IPS-NIHi7 (cell line): Measurements from ENCODE around the gene TMEM127.
"Not testable (repeated sequence)": the region's sequence is repeated elsewhere in the genome, so short reads cannot be mapped to it uniquely, and the experiment has no call there.

ENCODE experiments used
- DNase-seq: peaks from one replicate; pipeline ENCODE4 v3.0.0; 2012; ENCODE audit warnings: mixed read lengths; ENCODE audit errors: extremely low spot score

TMEM127 gene

DNA sequence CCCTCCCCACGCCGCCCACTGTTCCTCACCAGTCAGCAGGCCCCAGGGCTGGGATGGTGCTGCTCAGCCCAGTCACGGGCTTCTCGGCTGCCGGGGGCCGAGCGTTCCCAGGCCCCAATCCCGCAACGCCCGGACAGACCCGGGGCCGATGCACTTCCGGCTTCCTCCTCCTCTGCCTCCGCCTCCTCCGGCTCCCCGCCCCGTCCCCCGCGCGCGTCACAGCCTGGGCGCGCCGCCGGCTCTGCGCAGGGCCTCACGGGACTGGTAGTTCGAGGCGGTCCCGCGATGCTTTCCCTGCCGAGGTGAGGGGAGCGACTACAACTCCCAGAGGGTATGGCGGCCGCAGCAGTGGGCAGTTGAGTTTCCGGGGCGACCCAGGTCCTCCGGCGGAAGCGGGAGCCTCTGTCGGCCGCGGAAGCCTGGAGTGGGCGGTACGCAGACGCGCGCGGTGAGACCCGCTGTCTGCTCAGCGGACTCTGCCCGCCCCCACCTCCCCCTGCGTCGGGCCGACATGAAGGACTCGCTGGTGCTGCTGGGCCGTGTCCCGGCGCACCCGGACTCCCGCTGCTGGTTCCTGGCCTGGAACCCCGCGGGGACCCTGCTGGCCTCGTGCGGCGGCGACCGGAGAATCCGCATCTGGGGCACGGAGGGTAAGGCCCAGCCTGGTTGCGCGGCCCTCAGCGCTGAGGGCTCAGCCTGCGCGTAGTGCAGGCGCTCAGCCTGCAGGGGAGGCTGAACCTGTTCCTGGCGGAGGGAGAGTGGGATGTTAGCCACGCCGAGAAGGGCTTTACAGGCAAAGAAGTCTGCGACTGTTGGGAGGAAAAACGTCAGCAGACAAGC, at the start of gene TMEM127, which contains the start of gene CIAO1:
Gene TMEM127, minus strand, starts transcription at position 158 of the 840 bp plus-strand sequence. CDS start 616 bp downstream, outside the sequence.
Gene CIAO1, plus strand, starts transcription at position 386 of the 840 bp plus-strand sequence. Its CDS starts 126 bp downstream, at position 512.
- DNase-seq, result peak; percentile 98

GRCh38 chr2:96315005-96315399, 49.2 kb upstream of the TMEM127 start:
- DNase-seq, result no peak

- no peak for DNase-seq
Observed at GRCh38 chr2:96308248-96308647, 42.5 kb upstream of the TMEM127 start.

GRCh38 chr2:96306370-96306769, 40.6 kb upstream of the TMEM127 start:
- DNase-seq, result no peak

- no peak for DNase-seq
Observed at GRCh38 chr2:96305979-96306308, 40.1 kb upstream of the TMEM127 start.

DNA sequence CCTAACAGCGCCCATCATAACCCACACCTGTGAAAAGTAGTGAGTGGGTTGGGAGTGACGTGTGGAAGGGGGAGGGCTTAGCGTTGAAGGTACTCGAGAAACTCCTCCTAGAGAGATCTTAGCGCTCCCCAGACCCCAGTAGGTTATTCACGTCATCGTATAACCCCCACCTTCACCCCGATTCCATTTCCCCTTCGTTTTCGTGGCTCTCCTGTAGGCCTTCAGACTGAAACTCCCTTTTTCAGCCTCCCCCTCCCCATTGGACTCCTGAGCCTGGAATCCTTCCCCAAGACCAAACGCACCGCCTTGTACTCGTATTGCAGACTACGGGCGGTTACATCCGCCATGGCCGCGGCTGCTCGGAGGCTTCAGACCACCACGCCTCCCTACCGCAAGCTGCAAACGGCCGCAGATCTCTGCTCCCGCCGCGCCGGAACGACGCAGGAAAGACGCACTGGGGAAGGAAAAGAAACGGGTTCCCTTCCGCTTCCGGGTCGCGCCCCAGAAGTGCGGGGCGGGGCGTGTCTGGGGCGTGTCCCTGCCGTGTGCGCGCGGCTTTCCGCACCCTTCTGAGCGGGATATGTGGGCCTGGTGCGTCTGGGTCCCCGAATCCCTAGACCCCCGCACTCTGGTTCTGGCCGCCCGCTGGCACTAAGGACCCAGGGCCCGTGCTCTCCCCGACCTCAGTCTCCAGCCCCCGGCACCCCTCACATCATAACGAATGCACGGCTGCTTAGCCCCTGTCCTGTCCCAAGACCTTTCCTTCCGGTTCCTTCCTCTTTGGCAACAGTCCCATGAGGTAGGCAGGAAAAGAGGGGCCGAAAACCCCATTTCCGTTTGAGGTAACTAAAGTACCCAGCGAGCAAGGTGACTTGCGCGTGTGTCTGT, 39.5 kb upstream of the TMEM127 start, which contains the start of gene SNRNP200:
Gene SNRNP200, minus strand, starts transcription at position 456 of the 888 bp plus-strand sequence. Its CDS starts 109 bp downstream, at position 347.
- peak; percentile 92 for DNase-seq

GRCh38 chr2:96304606-96305005, 38.8 kb upstream of the TMEM127 start:
- DNase-seq, result no peak

DNA sequence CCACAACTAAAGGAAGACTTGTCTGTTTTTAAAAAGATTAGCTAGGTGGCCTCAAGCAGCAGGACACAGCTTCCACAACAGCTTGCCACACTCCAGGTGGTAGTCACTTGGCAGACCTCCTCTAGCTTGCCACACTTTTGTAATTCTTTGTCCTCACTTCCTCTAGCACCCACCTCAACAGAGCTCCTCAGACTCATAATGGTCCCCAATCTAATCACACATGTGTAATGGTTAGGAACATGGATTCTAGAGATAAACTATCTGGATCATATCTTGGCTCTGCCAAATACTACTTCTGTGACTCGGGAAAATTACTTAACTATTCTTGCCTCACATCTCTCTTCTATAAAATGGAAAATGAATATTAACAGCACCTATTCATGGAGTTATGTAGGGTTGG, 36.1 kb upstream of the TMEM127 start:
- no peak for DNase-seq

- DNase-seq, result no peak
Observed at GRCh38 chr2:96296925-96297324, 31.1 kb upstream of the TMEM127 start.

- DNase-seq, result not testable (repeated sequence)
Observed at GRCh38 chr2:96294271-96294670, 28.5 kb upstream of the TMEM127 start.

- no peak for DNase-seq
Observed at GRCh38 chr2:96291751-96292150, 26.0 kb upstream of the TMEM127 start.

GRCh38 chr2:96287273-96287856, 21.6 kb upstream of the TMEM127 start:
- DNase-seq, result no peak

GRCh38 chr2:96276787-96277499, 11.1 kb upstream of the TMEM127 start:
- DNase-seq, result no peak

- no peak for DNase-seq
Observed at GRCh38 chr2:96274355-96275056, 8.7 kb upstream of the TMEM127 start.

- DNase-seq, result no peak
Observed at GRCh38 chr2:96273763-96274162, 8.0 kb upstream of the TMEM127 start.

- DNase-seq, result no peak
Observed at GRCh38 chr2:96271995-96272394, 6.2 kb upstream of the TMEM127 start.

DNA sequence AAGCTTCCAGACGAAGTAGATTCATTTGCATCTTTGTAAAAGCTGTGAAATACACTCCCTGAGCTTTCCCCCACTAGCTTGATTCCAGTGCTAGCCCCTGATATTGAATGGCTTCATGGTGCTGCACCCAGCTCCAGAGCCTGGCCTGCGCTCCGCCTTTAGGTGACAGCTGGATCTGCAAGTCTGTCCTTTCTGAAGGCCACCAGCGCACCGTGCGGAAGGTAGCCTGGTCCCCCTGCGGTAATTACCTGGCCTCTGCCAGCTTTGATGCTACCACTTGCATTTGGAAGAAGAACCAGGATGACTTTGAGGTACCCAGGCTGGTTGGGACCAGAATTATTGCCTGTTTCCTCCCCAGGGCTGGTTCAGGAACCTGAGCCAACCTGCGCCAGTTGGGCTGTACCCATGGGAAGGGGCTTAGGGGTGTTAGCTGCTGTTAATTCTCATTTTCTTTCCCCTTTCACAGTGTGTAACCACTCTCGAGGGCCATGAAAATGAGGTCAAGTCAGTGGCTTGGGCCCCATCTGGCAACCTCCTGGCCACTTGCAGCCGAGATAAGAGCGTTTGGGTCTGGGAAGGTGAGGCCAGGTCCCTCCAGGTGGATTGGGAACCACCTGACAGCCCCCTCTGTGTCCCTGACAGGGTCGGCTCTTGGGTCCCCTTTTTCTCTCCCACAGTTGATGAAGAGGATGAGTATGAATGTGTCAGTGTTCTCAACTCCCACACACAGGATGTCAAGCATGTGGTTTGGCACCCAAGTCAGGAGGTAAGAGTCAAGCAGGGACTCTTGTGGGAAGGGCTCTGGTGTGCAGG, 1.6 kb upstream of the TMEM127 start:
- DNase-seq, result peak; percentile 61

GRCh38 chr2:96265349-96265839, 403 bp downstream of the TMEM127 start:
- peak; percentile 64 for DNase-seq

- no peak for DNase-seq
Observed at GRCh38 chr2:96264656-96265348, 995 bp downstream of the TMEM127 start.
